KMS-11 (cell line): ENCODE data around the gene FAM151A.

Experiments used
- H2AFZ ChIP-seq: fragments of 200-600 bp; sonication (generic); 2 replicates; pipeline ENCODE4 v1.6.1; 2016; ENCODE audit warnings: antibody characterized with exemption, mixed run types, low read depth
- H3K27ac ChIP-seq: fragments of 200-600 bp; sonication (generic); 2 replicates; pipeline ENCODE4 v1.6.1; 2016; ENCODE audit warnings: mild to moderate bottlenecking, mixed run types
- H3K27me3 ChIP-seq: fragments of 200-600 bp; sonication (generic); 2 replicates; pipeline ENCODE4 v1.6.1; 2017; ENCODE audit warnings: mild to moderate bottlenecking, low read depth, mixed run types, moderate library complexity; ENCODE audit not compliant: insufficient read depth
- H3K36me3 ChIP-seq: fragments of 200-600 bp; sonication (generic); 2 replicates; pipeline ENCODE4 v1.6.1; 2017; ENCODE audit warnings: mild to moderate bottlenecking, mixed run types; ENCODE audit not compliant: insufficient read depth
- H3K4me1 ChIP-seq: fragments of 200-600 bp; sonication (generic); 2 replicates; pipeline ENCODE4 v1.6.1; 2016; ENCODE audit warnings: mild to moderate bottlenecking, low read depth, mixed run types; ENCODE audit not compliant: poor library complexity, severe bottlenecking
- H3K4me2 ChIP-seq: fragments of 200-600 bp; sonication (generic); 2 replicates; pipeline ENCODE4 v1.7.0; 2016; ENCODE audit warnings: mild to moderate bottlenecking, mixed run types
- H3K4me3 ChIP-seq: fragments of 200-600 bp; sonication (generic); IDR thresholded peaks from 2 replicates; pipeline ENCODE4 v1.6.1; 2017; ENCODE audit warnings: low read depth, low read length, mixed read lengths; ENCODE audit not compliant: insufficient read depth
- H3K79me2 ChIP-seq: fragments of 200-600 bp; sonication (generic); 2 replicates; pipeline ENCODE4 v1.6.1; 2016; ENCODE audit warnings: low read depth, mixed run types; ENCODE audit not compliant: insufficient read depth
- H3K9ac ChIP-seq: fragments of 200-600 bp; sonication (generic); 2 replicates; pipeline ENCODE4 v1.6.1; 2016; ENCODE audit warnings: mild to moderate bottlenecking, mixed run types
- H4K20me1 ChIP-seq: fragments of 200-600 bp; sonication (generic); 2 replicates; pipeline ENCODE4 v1.6.1; 2016; ENCODE audit warnings: mild to moderate bottlenecking, mixed run types; ENCODE audit not compliant: insufficient read depth
- TF ChIP-seq, protein P1 (sequence below): fragments of 200-600 bp; sonication (generic); conservative IDR thresholded peaks from 2 replicates; pipeline ENCODE4 v1.6.1; 2017; ENCODE audit warnings: low read depth, mild to moderate bottlenecking, antibody characterized with exemption, low read length, moderate library complexity, mixed read lengths

FAM151A gene

GRCh38 chr1:54650417-54650816 is 27.1 kb upstream of the FAM151A start:
- no peaks in the 10 kb centered on the region for H4K20me1 ChIP-seq
- TF ChIP-seq, protein P1, sequence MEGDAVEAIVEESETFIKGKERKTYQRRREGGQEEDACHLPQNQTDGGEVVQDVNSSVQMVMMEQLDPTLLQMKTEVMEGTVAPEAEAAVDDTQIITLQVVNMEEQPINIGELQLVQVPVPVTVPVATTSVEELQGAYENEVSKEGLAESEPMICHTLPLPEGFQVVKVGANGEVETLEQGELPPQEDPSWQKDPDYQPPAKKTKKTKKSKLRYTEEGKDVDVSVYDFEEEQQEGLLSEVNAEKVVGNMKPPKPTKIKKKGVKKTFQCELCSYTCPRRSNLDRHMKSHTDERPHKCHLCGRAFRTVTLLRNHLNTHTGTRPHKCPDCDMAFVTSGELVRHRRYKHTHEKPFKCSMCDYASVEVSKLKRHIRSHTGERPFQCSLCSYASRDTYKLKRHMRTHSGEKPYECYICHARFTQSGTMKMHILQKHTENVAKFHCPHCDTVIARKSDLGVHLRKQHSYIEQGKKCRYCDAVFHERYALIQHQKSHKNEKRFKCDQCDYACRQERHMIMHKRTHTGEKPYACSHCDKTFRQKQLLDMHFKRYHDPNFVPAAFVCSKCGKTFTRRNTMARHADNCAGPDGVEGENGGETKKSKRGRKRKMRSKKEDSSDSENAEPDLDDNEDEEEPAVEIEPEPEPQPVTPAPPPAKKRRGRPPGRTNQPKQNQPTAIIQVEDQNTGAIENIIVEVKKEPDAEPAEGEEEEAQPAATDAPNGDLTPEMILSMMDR = no peak
- no peaks in the 10 kb centered on the region for H3K79me2 ChIP-seq
- no peak overlapping the region for H3K4me3 ChIP-seq
- H3K4me2 ChIP-seq = no peak overlapping the region
- no peaks in the 10 kb centered on the region for H3K36me3 ChIP-seq
- H3K27me3 ChIP-seq = no peaks in the 10 kb centered on the region
- H3K27ac ChIP-seq = no peak overlapping the region
- no peak overlapping the region for H3K9ac ChIP-seq
- H2AFZ ChIP-seq = no peak overlapping the region
- no peaks in the 10 kb centered on the region for H3K4me1 ChIP-seq

DNA sequence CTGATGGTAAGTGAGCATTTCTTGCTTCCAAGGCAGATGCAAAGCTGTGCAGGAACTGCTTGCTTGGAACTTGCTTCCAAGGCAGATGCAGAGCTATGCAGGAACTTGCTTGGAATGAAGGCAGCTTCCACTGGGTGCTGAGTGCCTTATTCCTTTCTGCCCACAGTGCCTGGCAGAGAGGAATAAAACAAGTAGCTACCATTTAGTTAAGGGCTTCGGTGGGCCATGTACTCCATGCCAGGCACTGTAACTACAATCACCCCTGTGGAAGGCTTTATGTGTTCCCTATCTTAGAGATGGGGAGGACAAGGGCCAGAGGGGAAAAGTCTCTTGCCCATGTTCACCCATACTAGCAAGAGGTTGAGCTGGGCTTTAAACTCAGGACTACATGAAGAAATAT is 26.6 kb upstream of the FAM151A start:
- Histone ChIP-seq H3K79me2 (no peaks in the 10 kb centered on the region), H3K9ac (no peak overlapping the region), H3K36me3 (no peaks in the 10 kb centered on the region), H3K4me2 (no peak overlapping the region), H4K20me1 (no peaks in the 10 kb centered on the region), H3K4me3 (no peak overlapping the region), H3K27me3 (no peaks in the 10 kb centered on the region), H3K4me1 (no peaks in the 10 kb centered on the region), H2AFZ (no peak overlapping the region), H3K27ac (no peak overlapping the region)
- TF ChIP-seq, protein P1 = no peak

GRCh38 chr1:54649130-54649898 is 26.0 kb upstream of the FAM151A start:
- Histone ChIP-seq H2AFZ (no peak overlapping the region), H4K20me1 (no peaks in the 10 kb centered on the region), H3K79me2 (no peaks in the 10 kb centered on the region), H3K4me3 (no peak overlapping the region), H3K4me1 (no peaks in the 10 kb centered on the region), H3K27ac (no peak overlapping the region), H3K9ac (no peak overlapping the region), H3K4me2 (no peak overlapping the region), H3K27me3 (no peaks in the 10 kb centered on the region), H3K36me3 (no peaks in the 10 kb centered on the region)
- TF ChIP-seq, protein P1 = no peak

DNA sequence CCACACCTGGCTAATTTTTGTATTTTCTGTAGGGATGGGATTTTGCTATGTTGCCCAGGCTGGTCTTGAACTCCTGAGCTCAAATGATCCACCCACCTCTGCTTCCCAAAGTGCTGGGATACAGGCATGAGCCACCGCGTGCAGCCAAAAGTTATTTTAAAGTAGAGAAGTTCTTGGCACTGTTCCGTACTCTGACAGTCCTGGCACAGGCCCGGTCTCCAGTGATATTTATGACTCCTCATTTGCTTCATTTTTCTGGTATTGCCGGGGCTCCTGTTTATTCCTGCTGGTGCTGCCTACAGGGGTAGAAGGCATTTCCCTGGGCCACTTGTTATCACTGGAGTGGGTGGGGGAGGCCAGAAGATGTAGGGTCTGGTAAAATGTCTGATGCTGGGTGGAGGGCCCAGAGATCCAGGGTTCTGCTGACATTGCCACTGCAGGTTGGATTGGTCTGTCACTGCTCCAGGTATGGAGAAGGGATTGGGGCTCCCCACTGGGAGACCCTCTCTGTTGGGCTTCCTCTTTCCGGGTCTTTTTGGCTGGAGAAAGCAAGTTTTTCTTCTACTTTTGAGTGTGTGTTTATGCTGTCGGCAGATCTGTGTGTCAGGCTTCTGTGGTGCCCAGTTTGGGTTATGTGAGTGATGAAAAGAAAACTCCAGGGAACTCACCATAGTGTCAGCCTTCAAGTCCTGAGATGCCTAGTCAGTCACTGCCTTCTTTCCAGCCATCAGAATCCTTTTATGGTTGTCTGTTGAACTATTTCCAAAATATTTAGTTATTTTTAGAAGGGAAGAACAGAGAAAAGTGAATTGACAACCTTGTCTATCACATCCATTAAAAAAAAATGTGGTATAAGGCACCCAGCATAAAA is 22.7 kb upstream of the FAM151A start:
- Histone ChIP-seq H3K27ac (no peak overlapping the region), H3K4me1 (no peaks in the 10 kb centered on the region), H3K4me3 (no peak overlapping the region), H4K20me1 (no peaks in the 10 kb centered on the region), H3K79me2 (no peaks in the 10 kb centered on the region), H3K36me3 (no peaks in the 10 kb centered on the region), H3K27me3 (no peaks in the 10 kb centered on the region), H2AFZ (no peak overlapping the region), H3K9ac (no peak overlapping the region), H3K4me2 (no peak overlapping the region)
- TF ChIP-seq, protein P1 = no peak
